Activated T-cell treated with anti-CD3 and anti-CD28 coated beads, Interleukin-2, amount 50 U/mL, for 4 hours (primary cell): Measurements from ENCODE around the gene CDCA4. TPM values are rescaled to one million over a fixed set of nuclear protein-coding genes. Genes with fewer than 3 reads are reported as not detected.
"Not testable (repeated sequence)": the region's sequence is repeated elsewhere in the genome, so short reads cannot be mapped to it uniquely, and the experiment has no call there.

Experiments used
- ATAC-seq, 2 donors: fragments of 200-7000 bp; cut with Tn5 transposase; one replicate each; pipeline ENCODE4 v1.10.0; 2021
- DNase-seq: peaks from one replicate; pipeline ENCODE4 v3.0.0-alpha.2; 2020
- H3K27me3 Mint-ChIP-seq: one replicate; pipeline ENCODE4 v1.8.0; 2021; ENCODE audit warnings: low read depth, mixed read lengths
- H3K36me3 Mint-ChIP-seq: one replicate; pipeline ENCODE4 v1.8.0; 2022; ENCODE audit warnings: mixed read lengths; ENCODE audit not compliant: insufficient read depth
- H3K4me1 Mint-ChIP-seq: one replicate; pipeline ENCODE4 v1.8.0; 2021; ENCODE audit warnings: low read depth, mixed read lengths
- H3K4me3 Mint-ChIP-seq: one replicate; pipeline ENCODE4 v1.8.0; 2021; ENCODE audit warnings: mild to moderate bottlenecking, moderate library complexity, mixed read lengths
- H3K9me3 Mint-ChIP-seq: one replicate; pipeline ENCODE4 v1.8.0; 2021; ENCODE audit warnings: mixed read lengths
- total RNA-seq, 3 donors: library from RNA; stranded (reverse); gene quantifications; one replicate each; pipeline ENCODE4 v1.2.1, GENCODE V29; 2021

The CDCA4 gene
- total RNA-seq, 3 donors from 2014 or later, result 55.1 to 72.2 (median 58.3) TPM

- Mint-ChIP-seq H3K9me3 (no peaks in the 10 kb centered on the region), H3K27me3 (no peaks in the 10 kb centered on the region), H3K4me3 (no peak overlapping the region), H3K36me3 (peaks cover 19% of the 10 kb centered on the region), H3K4me1 (no peaks in the 10 kb centered on the region)
- ATAC-seq, result no peak
- DNase-seq, result no peak
Observed at GRCh38 chr14:105051182-105052109, 30.6 kb upstream of the CDCA4 start.

GRCh38 chr14:105050551-105050897 lies 29.6 kb upstream of the CDCA4 start:
- no peak overlapping the region for H3K4me3 Mint-ChIP-seq
- H3K27me3 Mint-ChIP-seq, result no peaks in the 10 kb centered on the region
- no peak for ATAC-seq

GRCh38 chr14:105049753-105050550 lies 29.1 kb upstream of the CDCA4 start:
- no peak for DNase-seq
- Mint-ChIP-seq H3K36me3 (peaks cover 17% of the 10 kb centered on the region), H3K27me3 (peaks cover under 1% of the 10 kb centered on the region), H3K9me3 (no peaks in the 10 kb centered on the region), H3K4me3 (no peak overlapping the region), H3K4me1 (peaks cover 5% of the 10 kb centered on the region)
- no peak for ATAC-seq

More at GRCh38 chr14:105050551-105050897, 29.6 kb upstream of the CDCA4 start:
- peaks cover 19% of the 10 kb centered on the region for H3K36me3 Mint-ChIP-seq
- DNase-seq, result no peak
- no peaks in the 10 kb centered on the region for H3K9me3 Mint-ChIP-seq
- peaks cover 4% of the 10 kb centered on the region for H3K4me1 Mint-ChIP-seq

- Mint-ChIP-seq H3K4me1 (peaks cover 8% of the 10 kb centered on the region), H3K36me3 (peaks cover 11% of the 10 kb centered on the region), H3K4me3 (no peak overlapping the region), H3K27me3 (peaks cover 10% of the 10 kb centered on the region), H3K9me3 (no peaks in the 10 kb centered on the region)
- DNase-seq (no peak), ATAC-seq (no peak)
Observed at GRCh38 chr14:105047283-105048016, 26.6 kb upstream of the CDCA4 start.

GRCh38 chr14:105046891-105047282 lies 26.0 kb upstream of the CDCA4 start:
- Mint-ChIP-seq H3K27me3 (peaks cover 10% of the 10 kb centered on the region), H3K4me3 (no peak overlapping the region), H3K4me1 (peaks cover 8% of the 10 kb centered on the region), H3K9me3 (no peaks in the 10 kb centered on the region), H3K36me3 (peaks cover 10% of the 10 kb centered on the region)
- DNase-seq (no peak), ATAC-seq (no peak)

- no peaks in the 10 kb centered on the region for H3K36me3 Mint-ChIP-seq
- H3K4me1 Mint-ChIP-seq, result peaks cover 8% of the 10 kb centered on the region
- no peaks in the 10 kb centered on the region for H3K9me3 Mint-ChIP-seq
- DNase-seq, result peak; percentile 93
- peaks cover 10% of the 10 kb centered on the region for H3K27me3 Mint-ChIP-seq
- H3K4me3 Mint-ChIP-seq, result no peak overlapping the region
- peak; percentile 93 for ATAC-seq
Observed at GRCh38 chr14:105045710-105046326, 24.9 kb upstream of the CDCA4 start.

GRCh38 chr14:105043641-105044040 lies 22.8 kb upstream of the CDCA4 start:
- no peak for DNase-seq
- Mint-ChIP-seq H3K36me3 (no peaks in the 10 kb centered on the region), H3K4me1 (peaks cover 8% of the 10 kb centered on the region), H3K4me3 (no peak overlapping the region), H3K9me3 (no peaks in the 10 kb centered on the region), H3K27me3 (peaks cover 10% of the 10 kb centered on the region)
- no peak for ATAC-seq

- ATAC-seq (no peak), DNase-seq (no peak)
- peaks cover 8% of the 10 kb centered on the region for H3K4me1 Mint-ChIP-seq
- H3K36me3 Mint-ChIP-seq, result no peaks in the 10 kb centered on the region
- no peak overlapping the region for H3K4me3 Mint-ChIP-seq
- H3K9me3 Mint-ChIP-seq, result no peaks in the 10 kb centered on the region
- peaks cover 10% of the 10 kb centered on the region for H3K27me3 Mint-ChIP-seq
Observed at GRCh38 chr14:105042813-105043212, 21.9 kb upstream of the CDCA4 start.

- H3K36me3 Mint-ChIP-seq, result no peaks in the 10 kb centered on the region
Observed at GRCh38 chr14:105041841-105042765, 21.2 kb upstream of the CDCA4 start.

GRCh38 chr14:105039458-105040205 lies 18.7 kb upstream of the CDCA4 start:
- peaks cover under 1% of the 10 kb centered on the region for H3K4me1 Mint-ChIP-seq
- H3K27me3 Mint-ChIP-seq, result peaks cover 6% of the 10 kb centered on the region
- no peak overlapping the region for H3K4me3 Mint-ChIP-seq
- DNase-seq, result no peak
- H3K9me3 Mint-ChIP-seq, result no peaks in the 10 kb centered on the region
- H3K36me3 Mint-ChIP-seq, result no peaks in the 10 kb centered on the region
- ATAC-seq, result no peak

More at GRCh38 chr14:105041841-105042765, 21.2 kb upstream of the CDCA4 start:
- Mint-ChIP-seq H3K27me3 (peaks cover 10% of the 10 kb centered on the region), H3K9me3 (no peaks in the 10 kb centered on the region), H3K4me3 (no peak overlapping the region), H3K4me1 (peaks cover 8% of the 10 kb centered on the region)
- DNase-seq (no peak), ATAC-seq (no peak)

- not testable (repeated sequence) for H3K4me3 Mint-ChIP-seq
Observed at GRCh38 chr14:105035616-105036015, 14.7 kb upstream of the CDCA4 start.

GRCh38 chr14:105034315-105035039 lies 13.6 kb upstream of the CDCA4 start:
- H3K4me3 Mint-ChIP-seq, result peak overlapping the region; percentile 19
- H3K9me3 Mint-ChIP-seq, result peaks cover 2% of the 10 kb centered on the region
- no peaks in the 10 kb centered on the region for H3K27me3 Mint-ChIP-seq
- H3K36me3 Mint-ChIP-seq, result no peaks in the 10 kb centered on the region
- H3K4me1 Mint-ChIP-seq, result peaks cover 13% of the 10 kb centered on the region
- DNase-seq (no peak), ATAC-seq (no peak)

More at GRCh38 chr14:105035616-105036015, 14.7 kb upstream of the CDCA4 start:
- H3K27me3 Mint-ChIP-seq, ATAC-seq, H3K9me3 Mint-ChIP-seq, H3K36me3 Mint-ChIP-seq, DNase-seq: not testable (repeated sequence)
- H3K4me1 Mint-ChIP-seq, result peaks cover 13% of the 10 kb centered on the region
